CD4-positive, alpha-beta T cell (primary cell): ENCODE results near the gene PSAPL1. TPM values are rescaled to one million over a fixed set of nuclear protein-coding genes. Genes with fewer than 3 reads are reported as not detected.
"Not testable (repeated sequence)": the region's sequence is repeated elsewhere in the genome, so short reads cannot be mapped to it uniquely, and the experiment has no call there.

ENCODE experiments used
- ATAC-seq: fragments of 200-7000 bp; cut with Tn5 transposase; one replicate; pipeline ENCODE4 v1.10.0; 2022; ENCODE audit warnings: mild to moderate bottlenecking; ENCODE audit not compliant: poor library complexity
- CTCF ChIA-PET: fragments of 350-600 bp; sonication (Branson Sonifier 250); formaldehyde crosslinking; loops from one replicate; lab custom pipeline; 2021; ENCODE audit warnings: antibody characterized with exemption, inconsistent platforms; lab: Charles Lee
- POLR2A ChIA-PET: fragments of 350-600 bp; sonication (Branson Sonifier 250); formaldehyde crosslinking; loops from one replicate; lab custom pipeline; 2021; ENCODE audit warnings: antibody characterized with exemption, inconsistent platforms; lab: Charles Lee
- DNase-seq, 14 experiments: peaks; one replicate each; pipeline ENCODE4 v3.0.0-alpha.2; 2013 to 2020; ENCODE audit warnings: mixed read lengths in 2 of 14
- H3K27ac ChIP-seq, 2 donors: one replicate each; pipeline versions ENCODE4 v1.5.1 to v1.7.0; 2013; ENCODE audit warnings: low read length in 2 of 2, low read depth in 1 of 2, mild to moderate bottlenecking in 1 of 2
- H3K27me3 ChIP-seq, 2 experiments: 1 replicate in 1 of 2; 2 replicates in 1 of 2; pipeline versions ENCODE4 v1.6.1 to v1.7.0; 2013; ENCODE audit warnings: low read length in 2 of 2, control low read depth in 1 of 2, mild to moderate bottlenecking in 1 of 2, moderate library complexity in 1 of 2; ENCODE audit not compliant: insufficient read depth in 2 of 2, control insufficient read depth in 1 of 2
- H3K36me3 ChIP-seq: one replicate; pipeline ENCODE4 v1.6.1; 2013; ENCODE audit warnings: low read length, control low read depth; ENCODE audit not compliant: insufficient read depth
- H3K4me1 ChIP-seq: one replicate; pipeline ENCODE4 v1.6.1; 2013; ENCODE audit warnings: low read length, control low read depth; ENCODE audit not compliant: insufficient read depth
- H3K4me3 ChIP-seq: one replicate; pipeline ENCODE4 v1.5.1; 2013; ENCODE audit warnings: mild to moderate bottlenecking, low read length, moderate library complexity
- H3K9me3 ChIP-seq, 2 experiments: 1 replicate in 1 of 2; 2 replicates in 1 of 2; pipeline versions ENCODE4 v1.6.1 to v1.7.0; 2013; ENCODE audit warnings: low read length in 2 of 2, mild to moderate bottlenecking in 2 of 2, control low read depth in 1 of 2, moderate library complexity in 1 of 2; ENCODE audit not compliant: control insufficient read depth in 1 of 2, insufficient read depth in 1 of 2
- H3K27ac Mint-ChIP-seq: one replicate; pipeline ENCODE4 v1.8.0; 2020; ENCODE audit warnings: mixed read lengths
- H3K27me3 Mint-ChIP-seq: one replicate; pipeline ENCODE4 v1.8.0; 2021; ENCODE audit warnings: mixed read lengths
- H3K36me3 Mint-ChIP-seq: one replicate; pipeline ENCODE4 v1.8.0; 2021; ENCODE audit warnings: low read depth, mixed read lengths
- H3K4me1 Mint-ChIP-seq: one replicate; pipeline ENCODE4 v1.8.0; 2021; ENCODE audit warnings: low read depth, mixed read lengths
- H3K4me3 Mint-ChIP-seq: one replicate; pipeline ENCODE4 v1.8.0; 2020; ENCODE audit warnings: mild to moderate bottlenecking, mixed read lengths
- H3K9me3 Mint-ChIP-seq: one replicate; pipeline ENCODE4 v1.8.0; 2020; ENCODE audit warnings: mixed read lengths
- intact Hi-C, 2 experiments: fragments of 100-400 bp; cut with DNase I in 1 of 2; cut with micrococcal nuclease in 1 of 2; formaldehyde crosslinking; loops; one replicate each; pipeline versions ENCODE4 v1.15.1 to v1.9.0; 2023 to 2025; cut with DNase I, micrococcal nuclease
- total RNA-seq, 174 experiments: library from RNA in 2 of 174; stranded (reverse) in 2 of 174; gene quantifications; one replicate each; pipeline ENCODE4 v1.2.3 and lab custom pipeline; 2021 to 2026
- TF ChIP-seq, protein P1 (sequence below): fragments of 200-600 bp; IDR thresholded peaks from one replicate; pipeline ENCODE4 v1.8.0; 2022; ENCODE audit warnings: antibody characterized with exemption, mild to moderate bottlenecking

The PSAPL1 gene
- total RNA-seq, 2 experiments from 2014 or later, result not detected

DNA sequence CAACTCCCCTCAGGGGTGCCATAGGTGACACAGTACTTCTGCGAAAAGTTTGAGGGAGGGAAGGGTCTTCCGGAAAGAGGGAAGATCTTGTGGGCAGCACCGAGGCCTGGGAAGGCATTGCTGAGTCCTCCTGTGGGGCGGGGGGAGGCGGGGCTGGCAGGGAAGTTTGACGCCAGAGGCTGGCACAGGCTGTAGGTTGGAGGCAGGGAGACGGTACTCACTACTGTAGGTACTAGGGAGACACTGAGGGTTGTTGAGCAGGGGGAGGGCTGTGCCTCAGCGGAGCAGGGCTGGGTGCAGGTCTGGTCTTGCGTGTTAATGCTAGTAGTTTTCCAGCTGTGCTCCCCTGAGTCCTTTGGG, 23.3 kb upstream of the PSAPL1 start:
- Histone ChIP-seq H3K4me3 (no peak overlapping the region), H3K9me3 (peaks cover 0 to 8% of the 10 kb centered on the region in 2 experiments), H3K27me3 (peaks cover 0 to 3% of the 10 kb centered on the region in 2 experiments), H3K36me3 (no peaks in the 10 kb centered on the region), H3K4me1 (no peaks in the 10 kb centered on the region), H3K27ac (no peak overlapping the region)
- CTCF ChIA-PET, result no interaction called here
- POLR2A ChIA-PET, result no interaction called here
- Mint-ChIP-seq H3K27me3 (peaks cover 9% of the 10 kb centered on the region), H3K4me3 (no peak overlapping the region), H3K4me1 (no peaks in the 10 kb centered on the region), H3K27ac (no peak overlapping the region), H3K36me3 (no peaks in the 10 kb centered on the region), H3K9me3 (no peaks in the 10 kb centered on the region)
- intact Hi-C loops, result no loop called here
- ATAC-seq, result no peak
- TF ChIP-seq, protein P1, sequence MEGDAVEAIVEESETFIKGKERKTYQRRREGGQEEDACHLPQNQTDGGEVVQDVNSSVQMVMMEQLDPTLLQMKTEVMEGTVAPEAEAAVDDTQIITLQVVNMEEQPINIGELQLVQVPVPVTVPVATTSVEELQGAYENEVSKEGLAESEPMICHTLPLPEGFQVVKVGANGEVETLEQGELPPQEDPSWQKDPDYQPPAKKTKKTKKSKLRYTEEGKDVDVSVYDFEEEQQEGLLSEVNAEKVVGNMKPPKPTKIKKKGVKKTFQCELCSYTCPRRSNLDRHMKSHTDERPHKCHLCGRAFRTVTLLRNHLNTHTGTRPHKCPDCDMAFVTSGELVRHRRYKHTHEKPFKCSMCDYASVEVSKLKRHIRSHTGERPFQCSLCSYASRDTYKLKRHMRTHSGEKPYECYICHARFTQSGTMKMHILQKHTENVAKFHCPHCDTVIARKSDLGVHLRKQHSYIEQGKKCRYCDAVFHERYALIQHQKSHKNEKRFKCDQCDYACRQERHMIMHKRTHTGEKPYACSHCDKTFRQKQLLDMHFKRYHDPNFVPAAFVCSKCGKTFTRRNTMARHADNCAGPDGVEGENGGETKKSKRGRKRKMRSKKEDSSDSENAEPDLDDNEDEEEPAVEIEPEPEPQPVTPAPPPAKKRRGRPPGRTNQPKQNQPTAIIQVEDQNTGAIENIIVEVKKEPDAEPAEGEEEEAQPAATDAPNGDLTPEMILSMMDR, result no peak
- no peak for DNase-seq

GRCh38 chr4:7457201-7458065, 22.7 kb upstream of the PSAPL1 start:
- Mint-ChIP-seq H3K9me3 (no peaks in the 10 kb centered on the region), H3K27ac (no peak overlapping the region), H3K27me3 (peaks cover 9% of the 10 kb centered on the region), H3K4me1 (no peaks in the 10 kb centered on the region), H3K36me3 (no peaks in the 10 kb centered on the region), H3K4me3 (no peak overlapping the region)
- DNase-seq (no peak), ATAC-seq (no peak)
- intact Hi-C loops, result no loop called here
- no peak overlapping the region for H3K4me3 ChIP-seq
- no peaks in the 10 kb centered on the region for H3K36me3 ChIP-seq
- H3K27me3 ChIP-seq, result peaks cover 0 to 3% of the 10 kb centered on the region in 2 experiments
- TF ChIP-seq, protein P1, result no peak
- ChIA-PET CTCF (no interaction called here), POLR2A (no interaction called here)
- H3K9me3 ChIP-seq, result peaks cover 0 to 8% of the 10 kb centered on the region in 2 experiments
- no peaks in the 10 kb centered on the region for H3K4me1 ChIP-seq
- H3K27ac ChIP-seq, result no peak overlapping the region

DNA sequence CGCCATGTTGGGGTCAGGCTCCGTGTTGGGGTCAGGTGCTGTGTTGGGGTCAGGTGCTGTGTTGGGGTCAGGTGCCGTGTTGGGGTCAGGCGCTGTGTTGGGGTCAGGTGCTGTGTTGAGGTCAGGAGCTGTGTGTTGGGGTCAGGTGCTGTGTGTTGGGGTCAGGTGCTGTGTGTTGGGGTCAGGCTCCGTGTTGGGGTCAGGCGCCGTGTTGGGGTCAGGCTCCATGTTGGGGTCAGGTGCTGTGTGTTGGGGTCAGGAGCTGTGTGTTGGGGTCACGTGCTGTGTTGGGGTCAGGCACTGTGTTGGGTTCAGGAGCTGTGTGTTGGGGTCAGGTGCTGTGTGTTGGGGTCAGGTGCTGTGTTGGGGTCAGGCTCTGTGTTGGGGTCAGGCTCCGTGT, 18.1 kb upstream of the PSAPL1 start:
- ATAC-seq, H3K27me3 Mint-ChIP-seq, POLR2A ChIA-PET, H3K4me3 ChIP-seq, H3K9me3 Mint-ChIP-seq, H3K36me3 ChIP-seq, H3K27me3 ChIP-seq, H3K4me3 Mint-ChIP-seq, DNase-seq, H3K27ac Mint-ChIP-seq, H3K4me1 Mint-ChIP-seq, H3K4me1 ChIP-seq, intact Hi-C loops, H3K27ac ChIP-seq, CTCF ChIA-PET, H3K36me3 Mint-ChIP-seq: not testable (repeated sequence)
- peaks cover 0 to 25% of the 10 kb centered on the region in 2 experiments for H3K9me3 ChIP-seq

DNA sequence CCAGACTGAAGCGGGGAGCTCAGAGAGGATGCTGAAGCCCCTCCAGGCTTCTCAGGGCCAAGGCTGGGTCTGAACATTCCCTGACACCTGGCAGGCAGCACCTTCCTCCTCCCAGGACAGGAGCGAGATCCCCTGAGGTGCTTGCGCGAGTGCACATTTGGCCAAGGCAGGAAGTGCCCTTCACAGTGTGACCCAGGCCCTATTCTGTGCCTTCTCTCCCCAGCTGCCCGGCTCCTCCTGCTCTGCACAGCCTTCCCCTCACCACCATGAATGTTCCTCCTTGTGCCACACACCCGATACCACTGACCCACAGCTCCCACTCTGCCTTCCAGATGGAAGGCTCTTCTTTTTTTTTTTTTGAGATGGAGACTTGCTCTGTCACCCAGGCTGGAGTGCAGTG, 17.1 kb upstream of the PSAPL1 start:
- CTCF ChIA-PET, result no interaction called here
- H3K27ac Mint-ChIP-seq, result no peak overlapping the region

More for the DNA sequence above, 17.1 kb upstream of the PSAPL1 start:
- intact Hi-C loops, result no loop called here
- Histone ChIP-seq H3K4me3 (no peak overlapping the region), H3K27me3 (no peaks in the 10 kb centered on the region), H3K9me3 (peaks cover 0 to 18% of the 10 kb centered on the region in 2 experiments), H3K4me1 (no peaks in the 10 kb centered on the region), H3K27ac (no peak overlapping the region), H3K36me3 (no peaks in the 10 kb centered on the region)
- Mint-ChIP-seq H3K9me3 (no peaks in the 10 kb centered on the region), H3K4me1 (no peaks in the 10 kb centered on the region), H3K36me3 (no peaks in the 10 kb centered on the region), H3K27me3 (no peaks in the 10 kb centered on the region), H3K4me3 (no peak overlapping the region)
- no peak for ATAC-seq
- no peak for DNase-seq
- TF ChIP-seq, protein P1, result no peak
- POLR2A ChIA-PET, result no interaction called here
